Skeletal muscle cell (primary cell): Measurements from ENCODE around the gene BEND4.

ENCODE experiments used
- DNase-seq: peaks from one replicate; pipeline ENCODE4 v3.0.0-alpha.2; 2010; ENCODE audit warnings: low read depth
- H3K4me3 ChIP-seq: 2 replicates; pipeline ENCODE4 v1.5.1; 2011; ENCODE audit warnings: low read depth, mild to moderate bottlenecking, control low read depth, low read length, moderate library complexity

The BEND4 gene

DNA sequence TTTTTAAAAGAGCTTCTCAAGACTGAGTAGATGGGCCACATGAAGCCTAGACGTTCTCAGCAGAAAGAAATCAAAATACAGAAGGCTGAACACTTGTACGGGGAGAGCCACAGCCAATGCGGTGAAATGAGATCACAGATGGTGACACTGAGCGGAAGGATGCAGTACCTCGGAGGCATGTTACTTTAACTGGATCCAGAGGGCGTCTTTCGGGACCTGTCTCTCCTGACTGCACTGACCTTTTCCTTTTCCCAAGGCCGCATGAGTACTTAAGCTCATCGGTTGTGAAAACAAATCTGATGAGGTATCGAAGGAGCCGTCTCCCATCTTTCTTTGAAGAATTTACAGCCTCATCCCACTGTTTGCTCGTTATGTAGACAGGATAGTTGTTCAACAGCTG, 32.6 kb downstream of the BEND4 start:
- no peak for DNase-seq
- H3K4me3 ChIP-seq: no peak overlapping the region

DNA sequence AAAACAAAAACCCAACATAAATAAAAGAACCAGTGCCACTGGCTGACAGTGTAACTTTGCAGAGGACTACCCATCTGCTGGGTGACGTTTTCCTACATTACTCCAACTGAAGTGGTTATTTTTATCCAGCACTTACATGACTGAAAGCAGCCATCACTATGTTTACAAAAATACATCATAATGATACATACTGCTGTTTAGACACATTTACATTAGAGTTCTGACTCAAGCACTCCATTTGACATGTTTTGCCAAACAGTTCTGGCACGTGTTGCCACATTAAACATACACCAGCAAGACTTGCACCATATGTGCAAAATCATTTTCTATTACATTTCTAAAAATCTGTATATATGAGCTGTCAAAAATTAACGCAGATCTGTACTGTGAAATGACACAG, 39.6 kb downstream of the BEND4 start:
- no peak for DNase-seq

DNA sequence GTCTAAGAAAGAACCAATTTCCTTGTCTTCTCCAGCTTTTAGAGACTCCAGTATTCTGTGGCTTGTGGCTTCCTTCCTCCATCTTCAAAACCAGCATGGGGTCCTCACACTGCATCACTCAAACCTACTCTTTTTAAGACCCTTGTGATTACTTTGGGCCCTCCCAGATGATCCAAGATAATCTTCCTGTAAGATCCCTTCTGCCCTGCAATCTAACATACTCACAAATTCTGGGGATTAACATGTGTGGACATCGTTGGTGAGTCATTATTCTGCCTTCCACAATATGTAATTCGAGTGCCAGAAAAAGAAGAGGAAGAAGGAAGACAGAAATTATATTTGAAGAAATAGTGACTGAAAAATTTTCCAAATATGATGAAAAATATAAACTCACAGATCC, 47.9 kb downstream of the BEND4 start:
- H3K4me3 ChIP-seq: no peak overlapping the region
- peak; percentile 19 for DNase-seq

More for the DNA sequence above, 39.6 kb downstream of the BEND4 start:
- no peak overlapping the region for H3K4me3 ChIP-seq

DNA sequence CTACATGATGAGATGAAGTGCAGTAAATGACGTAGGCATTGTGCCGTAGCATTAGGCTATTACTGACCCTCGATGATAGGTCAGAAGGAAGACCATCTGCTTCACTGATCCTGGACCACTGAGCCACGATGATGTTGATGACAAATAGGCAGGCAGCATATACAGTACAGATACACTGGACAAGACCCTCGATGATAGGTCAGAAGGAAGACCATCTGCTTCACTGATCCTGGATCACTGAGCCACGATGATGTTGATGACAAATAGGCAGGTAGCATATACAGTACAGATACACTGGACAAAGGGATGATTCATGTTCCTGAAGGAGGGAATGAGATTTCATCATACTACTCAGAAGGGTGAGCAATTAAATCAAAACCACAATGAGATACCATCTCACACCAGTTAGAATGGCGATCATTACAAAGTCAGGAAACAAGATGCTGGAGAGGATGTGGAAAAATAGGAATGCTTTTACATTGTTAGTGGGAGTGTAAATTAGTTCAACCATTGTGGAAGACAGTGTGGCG, 50.9 kb downstream of the BEND4 start:
- peak; percentile 4 for DNase-seq
- no peak overlapping the region for H3K4me3 ChIP-seq

DNA sequence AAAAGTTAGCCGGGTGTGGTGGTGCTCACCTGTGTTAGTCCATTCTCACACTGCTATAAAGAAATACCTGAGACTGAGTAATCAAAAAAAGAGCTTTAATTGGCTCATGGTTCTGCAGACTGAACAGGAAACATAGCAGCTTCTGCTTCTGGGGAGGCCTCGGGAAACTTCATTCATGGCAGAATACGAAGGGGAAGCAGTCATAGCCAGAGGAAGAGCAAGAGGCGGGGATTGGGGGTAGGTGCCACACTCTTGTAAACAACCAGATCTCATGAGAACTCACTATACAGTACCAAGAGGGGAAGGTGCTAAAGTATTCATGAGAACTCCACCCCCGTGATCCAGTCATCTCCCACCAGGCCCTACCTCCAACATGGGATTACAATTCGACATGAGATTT, 64.1 kb downstream of the BEND4 start:
- DNase-seq: no peak
- no peak overlapping the region for H3K4me3 ChIP-seq

DNA sequence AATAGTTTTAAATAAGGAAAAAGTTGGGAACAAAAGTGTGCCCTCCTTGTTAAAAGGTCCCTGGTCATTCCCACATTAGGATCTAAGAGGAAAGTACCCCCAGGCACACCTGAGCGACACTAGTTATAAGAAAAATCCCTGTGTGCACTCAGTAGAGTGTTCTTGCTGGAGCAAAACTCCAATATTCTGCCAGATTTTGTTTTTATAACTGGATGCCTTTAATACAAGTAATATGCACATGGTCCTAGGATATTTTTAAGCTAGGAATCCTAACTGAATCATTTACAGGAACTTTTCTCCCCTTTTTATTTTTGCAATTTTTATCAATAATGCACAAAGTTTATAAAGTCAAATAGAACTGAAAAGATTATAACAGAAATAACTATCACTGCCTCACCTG, 68.6 kb downstream of the BEND4 start:
- DNase-seq: no peak

DNA sequence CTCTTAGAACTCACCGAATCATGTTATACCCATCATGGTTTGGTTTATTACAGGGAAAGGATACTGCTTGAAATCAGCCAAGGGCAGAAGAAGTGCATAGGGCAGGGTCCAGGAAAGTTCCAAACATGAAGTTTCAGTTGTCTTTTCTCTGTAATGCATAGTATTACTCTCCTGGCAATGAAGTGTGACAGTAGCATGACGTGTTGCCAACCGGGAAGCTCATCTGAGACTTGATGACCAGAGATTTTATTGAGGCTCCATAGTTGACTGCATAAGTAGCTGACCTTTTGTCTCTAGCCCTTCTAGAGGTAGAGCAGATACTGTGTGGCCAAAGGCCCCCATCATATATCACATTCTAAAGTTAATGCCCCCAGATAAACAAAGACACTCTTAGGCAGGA, 72.1 kb downstream of the BEND4 start:
- H3K4me3 ChIP-seq: no peak overlapping the region
- no peak for DNase-seq

More for the DNA sequence above, 68.6 kb downstream of the BEND4 start:
- H3K4me3 ChIP-seq: no peak overlapping the region

DNA sequence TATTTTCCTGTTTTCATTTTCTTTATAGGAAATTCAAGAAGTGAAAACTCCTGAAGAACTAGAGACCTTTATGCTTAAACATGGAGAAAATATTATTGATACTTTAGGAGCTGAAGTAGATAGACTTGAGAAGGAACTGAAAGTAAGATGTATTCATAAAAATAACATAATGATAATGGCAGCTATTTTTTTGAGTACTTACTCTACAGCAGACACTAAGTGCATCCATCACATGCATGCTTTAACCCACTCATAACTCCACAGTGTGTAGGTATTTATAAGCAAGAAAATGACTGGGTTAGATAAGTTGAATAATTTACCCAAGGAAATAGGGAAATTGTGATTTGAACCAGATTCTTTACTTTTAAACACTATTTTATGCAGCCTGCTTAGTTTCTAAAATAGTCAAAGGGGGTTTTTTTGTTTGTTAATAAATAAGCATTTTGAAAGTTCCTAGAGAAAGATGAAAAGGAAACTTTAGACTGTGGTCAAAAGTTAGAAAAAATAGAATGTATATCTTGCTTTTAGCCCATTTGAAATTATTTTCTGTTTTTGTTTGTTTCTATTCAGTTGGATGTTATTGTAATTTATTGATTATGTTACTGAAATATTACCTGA, 74.2 kb downstream of the BEND4 start:
- DNase-seq: no peak
- H3K4me3 ChIP-seq: no peak overlapping the region

DNA sequence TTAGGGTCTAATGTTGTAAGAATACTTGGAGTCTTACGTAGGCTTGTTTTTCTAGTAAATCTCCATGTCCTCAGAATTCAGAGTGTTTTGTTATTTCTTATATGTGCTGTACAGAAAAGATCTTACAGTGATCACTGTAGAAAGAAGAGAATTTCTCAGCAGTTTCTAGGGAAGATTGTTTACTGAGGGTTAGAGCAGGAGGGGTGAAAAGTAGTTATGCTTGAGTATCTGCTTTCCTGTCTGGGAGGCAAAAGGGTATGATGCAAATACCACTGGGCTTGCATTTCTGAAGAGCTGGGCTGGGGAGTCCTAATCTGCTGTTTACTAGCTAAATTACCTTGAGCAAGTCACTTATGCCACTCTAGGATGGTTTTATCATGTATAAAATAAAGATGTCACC, 78.2 kb downstream of the BEND4 start:
- no peak overlapping the region for H3K4me3 ChIP-seq
- DNase-seq: no peak

DNA sequence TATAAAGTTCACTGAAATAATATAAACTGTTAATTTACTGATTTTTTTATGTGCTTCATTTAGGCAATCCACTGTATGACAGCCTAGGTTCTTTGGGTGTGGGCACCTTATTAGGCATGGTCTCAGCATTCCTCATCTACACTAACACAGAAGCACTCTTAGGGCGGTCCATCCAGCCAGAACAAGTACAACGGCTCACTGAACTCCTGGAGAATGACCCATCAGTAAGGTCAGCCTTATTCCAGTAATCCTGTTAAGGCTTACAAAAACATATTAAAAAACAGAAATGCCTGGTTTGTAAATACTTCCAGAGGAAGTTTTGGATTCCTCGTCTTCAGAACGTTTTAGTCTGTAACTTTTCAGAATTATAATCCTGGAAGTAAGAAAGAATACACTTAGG, 82.0 kb downstream of the BEND4 start:
- no peak for DNase-seq

DNA sequence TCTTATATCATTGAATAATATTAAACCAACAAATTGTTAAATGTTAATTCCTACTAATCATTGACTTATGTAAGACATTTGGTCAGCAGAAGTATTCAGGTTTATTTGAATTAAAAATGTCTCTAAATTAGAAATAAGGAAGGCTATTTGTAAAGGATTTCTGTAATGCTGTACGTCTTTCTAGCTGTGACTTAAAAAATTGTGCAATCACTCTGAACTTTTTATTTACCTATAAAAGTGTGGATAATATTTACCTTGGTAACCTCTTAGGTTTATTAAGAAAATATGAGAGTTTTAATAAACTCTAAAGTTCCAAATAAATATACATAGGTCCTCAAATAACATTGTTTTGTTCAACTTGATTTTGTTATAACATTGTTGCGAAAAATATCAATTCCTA, 85.2 kb downstream of the BEND4 start:
- DNase-seq: no peak
- no peak overlapping the region for H3K4me3 ChIP-seq

More for the DNA sequence above, 82.0 kb downstream of the BEND4 start:
- no peak overlapping the region for H3K4me3 ChIP-seq

DNA sequence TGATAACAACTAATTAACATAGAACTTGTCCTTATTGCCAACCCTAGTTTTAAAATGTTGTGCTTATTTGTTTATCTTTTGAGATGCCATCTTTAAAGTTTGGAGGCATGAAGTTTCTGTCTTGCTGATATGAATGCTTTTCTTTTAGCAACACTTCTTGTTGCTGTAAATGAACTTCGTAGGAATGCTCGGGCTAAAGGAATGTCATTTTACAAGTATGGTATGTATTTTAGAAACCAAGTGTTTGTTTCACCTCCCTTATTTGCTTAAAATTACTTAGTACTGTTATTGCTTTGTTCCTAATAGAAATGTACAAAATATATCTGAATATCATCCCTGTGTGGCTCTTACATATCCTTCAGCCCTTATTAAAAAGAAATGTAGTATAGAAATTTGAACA, 86.1 kb downstream of the BEND4 start:
- no peak for DNase-seq
- no peak overlapping the region for H3K4me3 ChIP-seq
